Mammary epithelial cell (primary cell): Measurements from ENCODE around the gene GSTM1.

Source experiments
- CTCF ChIP-seq, 2 donors: IDR thresholded peaks in 1 of 2; conservative IDR thresholded peaks in 1 of 2; 2 replicates each; pipeline ENCODE4 v1.5.1; 2011 to 2012; ENCODE audit warnings: inconsistent platforms in 2 of 2, low read length in 2 of 2, mild to moderate bottlenecking in 2 of 2, control low read depth in 1 of 2, low read depth in 1 of 2; ENCODE audit not compliant: insufficient read depth in 1 of 2; ENCODE audit errors: extremely low read depth in 1 of 2
- EZH2 ChIP-seq: IDR thresholded peaks from 2 replicates; pipeline ENCODE4 v1.6.1; 2012; ENCODE audit warnings: low read length, inconsistent platforms, borderline replicate concordance

GRCh38 chr1:109667452-109668122 is 20.0 kb upstream of the GSTM1 start, which contains the start of gene GSTM2:
- TF ChIP-seq EZH2 (no peak), CTCF (conservative IDR thresholded peaks at IDR 0.05 in 1 of 2, IDR thresholded peaks at IDR 0.05 in 1 of 2; ENCODE audit: extremely low read depth in 1 of 2, insufficient read depth in 1 of 2, low read depth in 1 of 2, low read length in 2 of 2) (no peak)
